ENCODE measurements around the gene HMG20B. TPM values are rescaled to one million over a fixed set of nuclear protein-coding genes. Genes with fewer than 3 reads are reported as not detected.
A peak's percentile ranks its signal among the peaks of the same experiment; 100 is the strongest.

Gene HMG20B
- total RNA-seq, 2 experiments from 2014 or later = 52.9 to 53.4 TPM

DNA sequence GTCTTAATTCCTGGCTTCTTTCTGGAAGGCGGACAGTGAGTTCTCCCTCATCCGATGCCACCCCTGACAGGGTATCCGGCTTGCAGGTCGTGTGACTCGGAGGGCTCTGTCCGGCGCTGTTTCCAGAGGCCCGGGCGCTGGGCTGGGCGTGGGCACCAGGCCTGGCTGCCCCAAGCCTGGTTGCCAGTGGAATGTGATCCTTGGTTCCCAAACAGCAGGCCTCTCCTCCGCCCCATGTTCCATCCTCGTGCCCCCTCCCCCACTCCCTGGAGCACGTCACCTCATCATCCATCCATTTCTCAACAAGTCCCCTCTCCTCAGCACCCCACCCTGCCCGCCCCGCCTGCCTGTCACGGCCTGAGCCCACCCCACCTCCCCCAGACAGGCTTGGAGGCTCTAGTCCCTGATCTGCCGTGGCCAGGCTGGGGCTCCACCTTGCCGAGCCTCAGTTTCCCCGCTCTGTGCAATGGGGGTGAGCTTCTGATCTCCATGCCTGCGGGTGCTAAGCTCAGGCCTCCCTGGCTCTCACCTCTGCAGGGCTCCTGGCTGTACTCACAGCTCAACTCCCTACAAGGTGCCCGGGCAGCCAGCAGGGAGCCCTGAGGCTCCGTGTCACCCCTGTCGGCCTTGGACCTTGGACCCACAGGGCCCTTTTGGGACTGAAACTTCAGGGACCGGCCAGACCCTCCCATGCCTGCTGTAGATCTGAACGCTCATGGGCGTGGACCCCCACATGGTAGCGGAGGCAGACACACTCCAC is 31.7 kb downstream of the HMG20B start:
- ChIA-PET POLR2A (interaction anchor here (0.8 kb wide), 1 partner anchor 98 kb away, joined by 3 read pairs; the partner anchor contains the start of gene FZR1), CTCF (no interaction called here)
- H3K36me3 Mint-ChIP-seq (ENCODE audit: low read depth) = no peaks in the 10 kb centered on the region
- peaks cover 8% of the 10 kb centered on the region for H3K27me3 Mint-ChIP-seq
- H3K4me3 Mint-ChIP-seq = no peak overlapping the region
- H3K27ac Mint-ChIP-seq = no peak overlapping the region
- DNase-seq = no peak
- no peaks in the 10 kb centered on the region for H3K9me3 Mint-ChIP-seq
- H3K4me1 Mint-ChIP-seq = peaks cover 5% of the 10 kb centered on the region

DNA sequence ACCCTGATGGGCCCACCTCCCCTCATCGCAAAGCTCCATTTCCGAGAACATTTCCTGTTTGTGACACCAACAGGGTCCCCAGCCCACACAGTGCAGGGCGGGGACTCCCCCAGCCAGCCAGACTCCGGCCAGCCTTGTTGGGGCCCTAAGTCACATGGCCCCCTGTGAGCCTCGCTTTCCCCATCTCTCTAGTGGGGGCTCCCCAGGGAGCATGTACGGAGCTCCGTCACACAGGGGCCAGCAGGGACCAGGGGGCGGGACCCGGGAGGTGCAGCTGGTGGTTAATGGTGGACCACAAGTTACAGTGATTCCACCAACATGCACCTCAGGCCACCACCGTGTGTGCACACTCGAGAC is 32.2 kb downstream of the HMG20B start:
- Mint-ChIP-seq H3K4me3 (no peak overlapping the region), H3K27ac (no peak overlapping the region), H3K27me3 (peaks cover 8% of the 10 kb centered on the region), H3K4me1 (peaks cover 5% of the 10 kb centered on the region), H3K36me3 (ENCODE audit: low read depth) (no peaks in the 10 kb centered on the region), H3K9me3 (no peaks in the 10 kb centered on the region)
- CTCF ChIA-PET = no interaction called here
- DNase-seq = no peak
- POLR2A ChIA-PET = interaction anchor here (0.8 kb wide), 1 partner anchor 99 kb away, joined by 3 read pairs; the partner anchor contains the start of gene FZR1

DNA sequence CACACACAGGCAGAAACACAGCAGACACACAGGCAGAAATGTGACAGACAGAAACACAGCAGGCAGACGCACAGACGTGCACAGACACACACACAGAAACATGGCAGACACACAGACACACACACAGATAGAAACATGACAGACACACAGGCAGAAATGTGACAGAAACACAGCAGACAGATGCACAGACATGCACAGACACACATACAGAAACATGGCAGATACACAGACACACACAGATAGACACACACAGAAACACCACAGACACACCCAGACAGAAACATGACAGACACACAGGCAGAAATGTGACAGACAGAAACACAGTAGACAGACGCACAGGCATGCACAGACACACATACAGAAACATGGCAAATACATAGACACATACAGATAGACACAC is 32.6 kb downstream of the HMG20B start:
- Mint-ChIP-seq H3K36me3 (ENCODE audit: low read depth) (no peaks in the 10 kb centered on the region), H3K27me3 (peaks cover 8% of the 10 kb centered on the region), H3K4me3 (no peak overlapping the region), H3K4me1 (peaks cover 5% of the 10 kb centered on the region), H3K9me3 (no peaks in the 10 kb centered on the region), H3K27ac (no peak overlapping the region)
- no peak for DNase-seq
- ChIA-PET POLR2A (no interaction called here), CTCF (no interaction called here)

DNA sequence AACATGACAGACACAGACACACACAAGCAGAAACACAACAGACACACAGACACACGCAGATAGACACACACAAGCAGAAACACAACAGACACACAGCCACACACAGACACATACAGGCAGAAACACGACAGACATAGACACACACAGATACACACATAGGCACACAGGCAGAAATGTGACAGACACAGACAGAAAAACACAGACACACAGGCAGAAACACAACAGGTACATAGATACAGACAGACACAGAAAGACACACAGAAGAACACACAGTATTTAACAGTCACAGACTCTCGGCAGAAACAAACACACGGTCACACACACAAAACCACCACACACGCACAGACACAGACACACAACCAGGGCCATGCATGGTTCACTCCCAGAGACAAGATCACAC is 33.0 kb downstream of the HMG20B start:
- no peak overlapping the region for H3K27ac Mint-ChIP-seq
- peaks cover 5% of the 10 kb centered on the region for H3K4me1 Mint-ChIP-seq
- DNase-seq = no peak
- POLR2A ChIA-PET = no interaction called here
- H3K36me3 Mint-ChIP-seq (ENCODE audit: low read depth) = no peaks in the 10 kb centered on the region
- H3K4me3 Mint-ChIP-seq = no peak overlapping the region
- CTCF ChIA-PET = no interaction called here
- no peaks in the 10 kb centered on the region for H3K9me3 Mint-ChIP-seq
- H3K27me3 Mint-ChIP-seq = peaks cover 8% of the 10 kb centered on the region

DNA sequence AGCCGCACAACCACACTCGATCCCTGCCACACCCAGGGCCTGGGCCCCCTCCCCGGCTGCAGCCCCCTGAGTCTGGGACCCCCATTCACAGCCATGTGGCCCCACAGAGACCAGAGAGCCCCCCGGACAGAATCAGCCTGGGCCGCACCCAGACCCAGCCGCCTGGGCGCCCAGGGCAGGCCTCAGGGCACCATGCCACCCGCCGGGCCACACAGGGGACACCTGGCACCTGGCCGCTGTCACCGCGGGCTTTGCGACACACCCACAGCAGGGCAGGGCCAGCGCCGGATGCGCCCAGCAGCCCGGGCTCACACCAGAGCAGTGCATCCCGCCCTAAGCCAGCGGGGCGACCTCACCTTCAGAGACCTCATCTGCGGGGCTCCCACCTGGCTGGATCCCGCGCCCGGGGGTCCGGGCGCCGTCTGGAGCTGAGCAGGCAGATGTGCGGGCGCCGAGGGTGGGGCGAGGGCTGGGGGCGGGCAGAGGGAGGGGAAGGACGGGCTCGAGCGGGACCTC is 33.5 kb downstream of the HMG20B start:
- peak; percentile 32 for DNase-seq
- CTCF ChIA-PET = no interaction called here
- no peak overlapping the region for H3K4me3 Mint-ChIP-seq
- peaks cover 8% of the 10 kb centered on the region for H3K27me3 Mint-ChIP-seq
- H3K27ac Mint-ChIP-seq = no peak overlapping the region
- H3K4me1 Mint-ChIP-seq = peaks cover 5% of the 10 kb centered on the region
- no peaks in the 10 kb centered on the region for H3K36me3 Mint-ChIP-seq (ENCODE audit: low read depth)
- no peaks in the 10 kb centered on the region for H3K9me3 Mint-ChIP-seq
- POLR2A ChIA-PET = no interaction called here

DNA sequence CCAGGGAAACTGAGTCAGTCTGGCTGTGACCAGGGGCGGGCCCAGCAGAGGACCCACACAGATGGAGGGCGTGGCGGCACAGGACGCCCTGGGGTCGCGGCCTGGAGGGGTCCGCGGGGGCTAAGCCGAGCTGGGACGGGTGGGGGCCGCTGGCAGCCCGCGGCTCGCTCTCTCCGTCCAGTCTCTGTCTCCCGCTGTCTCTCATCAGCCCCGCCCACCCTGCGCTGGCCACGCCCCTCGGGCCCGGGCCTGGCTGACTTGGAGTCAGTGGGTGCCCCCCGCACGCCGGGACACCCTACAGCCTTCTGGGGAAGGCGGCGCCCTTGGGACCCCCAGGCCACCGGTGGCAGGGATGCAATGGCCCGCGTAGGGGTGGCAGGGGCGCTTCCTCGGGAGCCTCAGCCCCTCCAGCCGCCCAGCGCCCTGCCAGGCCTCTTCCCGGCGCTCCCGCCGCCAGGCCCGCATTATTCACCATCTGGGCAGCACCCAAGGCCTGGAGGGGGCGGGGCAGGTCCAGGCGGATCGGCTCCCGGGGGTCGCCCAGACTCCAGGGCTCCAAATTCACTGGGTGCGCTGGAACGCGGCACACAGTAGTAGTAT is 34.0 kb downstream of the HMG20B start, which contains the start of gene TBXA2R:
TBXA2R (minus strand) TSS at position 186 of the 600 bp plus-strand sequence. CDS start 6,241 bp downstream, outside the sequence.
- ChIA-PET CTCF (no interaction called here), POLR2A (no interaction called here)
- no peak within 1 kb of the TSS for H3K27ac Mint-ChIP-seq
- DNase-seq = peak; percentile 41
- H3K4me3 Mint-ChIP-seq = no peak within 1 kb of the TSS
- H3K36me3 Mint-ChIP-seq (ENCODE audit: low read depth) = peaks cover 2% of the 10 kb centered on the region
- peaks cover 5% of the 10 kb centered on the region for H3K4me1 Mint-ChIP-seq
- peaks cover 8% of the 10 kb centered on the region for H3K27me3 Mint-ChIP-seq
- H3K9me3 Mint-ChIP-seq = no peaks in the 10 kb centered on the region

DNA sequence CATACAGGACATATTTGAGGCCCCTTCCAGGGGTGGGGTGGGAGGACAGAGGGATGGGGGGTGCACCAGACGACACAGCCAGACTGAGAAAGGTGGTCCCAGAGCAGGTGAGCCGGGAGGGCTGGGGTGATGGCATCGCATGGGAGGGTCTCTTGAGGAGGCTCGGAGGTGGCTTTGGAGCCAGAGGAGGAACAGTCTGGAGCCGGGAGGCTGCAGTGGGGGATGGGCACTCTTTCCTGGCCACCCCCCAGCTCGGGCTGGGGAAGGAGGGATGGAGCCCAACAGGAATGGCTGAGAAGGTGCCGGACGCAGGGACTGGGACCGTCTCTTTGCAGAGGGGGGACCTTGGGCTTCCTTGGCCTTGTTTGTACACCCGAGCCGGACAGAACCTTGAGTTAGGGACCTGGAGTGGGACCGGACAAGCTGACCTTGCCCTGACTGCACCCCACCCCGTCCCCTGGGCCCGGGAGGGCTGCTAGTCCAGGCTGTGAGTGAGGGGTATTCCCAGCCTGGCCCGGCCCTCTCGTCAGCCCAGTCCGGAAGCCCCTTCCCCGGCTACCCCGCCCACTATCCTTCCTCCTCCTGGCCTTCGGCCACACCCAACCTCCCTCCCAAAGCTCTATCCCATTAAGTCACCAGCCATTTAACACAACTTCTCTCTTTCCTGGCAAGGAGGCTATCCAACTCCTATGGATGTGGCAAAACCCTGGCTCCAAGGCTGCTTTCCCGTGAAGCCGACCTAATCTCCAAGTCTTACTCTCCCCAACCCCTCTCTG is 34.7 kb downstream of the HMG20B start:
- CTCF ChIA-PET = no interaction called here

DNA sequence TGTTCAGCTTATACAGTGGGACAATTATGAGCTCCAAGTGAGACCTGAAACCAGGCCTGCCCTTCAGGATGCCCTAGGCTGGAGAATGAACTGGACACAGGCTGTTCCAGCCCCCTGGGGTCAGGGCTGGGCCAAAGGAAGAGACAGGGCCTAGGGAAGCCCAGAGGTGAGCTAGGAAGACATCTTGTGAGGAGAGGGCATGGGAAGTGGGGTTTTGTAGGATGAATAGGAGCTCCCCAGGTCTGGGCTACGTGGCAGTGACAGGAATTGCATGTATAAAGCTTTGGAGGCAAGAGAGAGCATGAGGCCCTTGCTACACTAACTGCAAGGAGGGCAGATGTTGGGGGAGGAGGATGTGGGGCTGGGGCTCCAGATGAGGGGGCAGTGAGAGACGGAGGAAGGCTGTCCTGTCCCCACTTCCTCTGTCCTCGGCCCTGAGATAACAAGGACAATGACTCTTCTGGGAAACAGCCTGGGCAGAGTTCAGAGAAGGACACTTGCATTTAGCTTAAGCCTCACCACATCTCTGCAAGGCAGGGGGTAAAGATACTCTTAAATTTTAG is 35.4 kb downstream of the HMG20B start:
- H3K9me3 Mint-ChIP-seq = no peaks in the 10 kb centered on the region
- no peak overlapping the region for H3K4me3 Mint-ChIP-seq
- H3K36me3 Mint-ChIP-seq (ENCODE audit: low read depth) = peaks cover 6% of the 10 kb centered on the region
- H3K27ac Mint-ChIP-seq = no peak overlapping the region
- ChIA-PET CTCF (no interaction called here), POLR2A (interaction anchor here (1.4 kb wide), 1 partner anchor 377 kb away, joined by 3 read pairs; the partner anchor contains the start of gene EEF2)
- H3K27me3 Mint-ChIP-seq = peaks cover 8% of the 10 kb centered on the region
- no peak for DNase-seq
- H3K4me1 Mint-ChIP-seq = peaks cover 5% of the 10 kb centered on the region

More for the DNA sequence above, 34.7 kb downstream of the HMG20B start:
- no peaks in the 10 kb centered on the region for H3K9me3 Mint-ChIP-seq
- peaks cover 5% of the 10 kb centered on the region for H3K4me1 Mint-ChIP-seq
- no peak overlapping the region for H3K4me3 Mint-ChIP-seq
- peaks cover 6% of the 10 kb centered on the region for H3K36me3 Mint-ChIP-seq (ENCODE audit: low read depth)
- no peak overlapping the region for H3K27ac Mint-ChIP-seq
- peaks cover 8% of the 10 kb centered on the region for H3K27me3 Mint-ChIP-seq
- POLR2A ChIA-PET = interaction anchor here (1.4 kb wide), 1 partner anchor 378 kb away, joined by 3 read pairs; the partner anchor contains the start of gene EEF2
- DNase-seq = no peak

DNA sequence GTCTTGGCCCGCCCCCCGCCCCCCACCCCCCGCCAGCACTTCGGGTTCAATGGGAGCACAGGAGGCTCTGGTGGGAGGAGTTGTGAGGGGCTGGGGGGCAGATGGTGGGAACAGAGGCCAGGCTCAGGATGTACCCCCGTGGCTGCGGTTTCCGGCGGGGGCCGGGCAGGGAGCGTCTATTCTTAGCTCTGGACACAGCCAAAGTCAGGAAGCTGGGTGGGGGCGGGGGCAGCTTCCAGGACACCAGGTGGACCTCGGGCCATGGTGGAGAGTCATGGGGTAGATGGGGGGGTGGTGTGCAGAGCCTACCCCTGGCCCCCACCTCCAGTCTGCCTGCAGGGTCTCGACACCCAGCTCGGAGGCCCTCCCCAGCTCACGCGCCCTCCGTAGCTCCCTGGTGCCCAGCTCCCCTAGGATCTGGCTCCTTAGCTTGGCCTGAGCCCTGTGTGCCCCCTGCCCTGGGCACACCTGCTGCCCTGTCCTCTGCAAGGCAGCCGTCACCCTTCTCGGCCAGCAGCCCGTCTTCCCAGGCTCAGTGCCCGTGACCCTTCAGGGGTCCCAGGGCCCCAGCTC is 36.1 kb downstream of the HMG20B start:
- Mint-ChIP-seq H3K9me3 (no peaks in the 10 kb centered on the region), H3K4me1 (peaks cover 5% of the 10 kb centered on the region), H3K4me3 (no peak overlapping the region), H3K27ac (no peak overlapping the region), H3K36me3 (ENCODE audit: low read depth) (peaks cover 6% of the 10 kb centered on the region), H3K27me3 (peaks cover 8% of the 10 kb centered on the region)
- ChIA-PET POLR2A (interaction anchor here (1.4 kb wide), 1 partner anchor 377 kb away, joined by 3 read pairs; the partner anchor contains the start of gene EEF2), CTCF (no interaction called here)
- no peak for DNase-seq

DNA sequence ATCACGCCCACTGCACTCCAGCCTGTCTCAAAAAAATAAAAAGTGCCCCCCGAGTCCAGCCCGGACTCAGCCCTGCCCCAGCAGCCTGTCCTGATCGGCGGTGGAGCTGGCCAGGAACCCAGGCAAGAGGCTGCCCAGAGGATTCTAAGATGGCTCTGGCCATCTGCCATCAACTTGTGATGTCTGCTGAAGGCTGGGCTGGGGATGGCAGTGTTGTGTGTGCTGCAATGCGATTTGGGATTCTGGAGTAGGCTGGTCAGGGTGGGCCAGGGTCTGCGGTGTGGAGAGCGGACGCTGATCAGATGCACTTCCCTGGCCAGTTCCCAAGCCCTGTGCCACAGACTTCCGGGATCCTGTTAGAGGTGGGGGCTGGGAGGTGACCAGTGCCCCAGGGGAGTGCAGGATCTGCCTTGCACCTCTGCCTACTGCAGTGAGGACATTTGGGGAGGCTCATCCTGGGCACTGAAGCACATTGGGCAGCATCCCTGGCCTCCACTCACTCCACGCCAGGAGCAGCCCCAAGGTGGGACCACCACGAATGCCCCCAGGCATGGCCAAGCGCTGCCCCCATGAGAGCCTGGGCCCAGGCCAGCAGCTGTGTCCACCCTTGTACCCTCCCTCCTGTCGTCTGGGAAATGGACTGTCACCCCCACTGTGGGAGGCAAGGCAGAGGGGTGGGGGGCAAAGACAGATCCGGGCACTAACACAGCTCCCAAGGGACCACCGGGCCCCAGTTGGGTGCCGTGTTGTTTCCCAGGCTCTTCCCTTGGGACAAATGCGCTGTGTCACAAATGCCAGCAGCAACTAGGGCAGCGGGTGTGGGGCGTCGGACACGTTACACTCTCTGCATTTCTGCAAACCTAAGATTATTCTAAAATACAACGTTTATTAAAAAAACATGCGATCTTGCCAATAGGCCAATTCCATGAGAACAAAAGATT is 37.3 kb downstream of the HMG20B start:
- Mint-ChIP-seq H3K9me3 (no peaks in the 10 kb centered on the region), H3K4me3 (no peak overlapping the region), H3K36me3 (ENCODE audit: low read depth) (peaks cover 6% of the 10 kb centered on the region), H3K27ac (no peak overlapping the region), H3K27me3 (peaks cover 8% of the 10 kb centered on the region), H3K4me1 (peaks cover 5% of the 10 kb centered on the region)
- POLR2A ChIA-PET = no interaction called here
- CTCF ChIA-PET = no interaction called here
- no peak for DNase-seq

DNA sequence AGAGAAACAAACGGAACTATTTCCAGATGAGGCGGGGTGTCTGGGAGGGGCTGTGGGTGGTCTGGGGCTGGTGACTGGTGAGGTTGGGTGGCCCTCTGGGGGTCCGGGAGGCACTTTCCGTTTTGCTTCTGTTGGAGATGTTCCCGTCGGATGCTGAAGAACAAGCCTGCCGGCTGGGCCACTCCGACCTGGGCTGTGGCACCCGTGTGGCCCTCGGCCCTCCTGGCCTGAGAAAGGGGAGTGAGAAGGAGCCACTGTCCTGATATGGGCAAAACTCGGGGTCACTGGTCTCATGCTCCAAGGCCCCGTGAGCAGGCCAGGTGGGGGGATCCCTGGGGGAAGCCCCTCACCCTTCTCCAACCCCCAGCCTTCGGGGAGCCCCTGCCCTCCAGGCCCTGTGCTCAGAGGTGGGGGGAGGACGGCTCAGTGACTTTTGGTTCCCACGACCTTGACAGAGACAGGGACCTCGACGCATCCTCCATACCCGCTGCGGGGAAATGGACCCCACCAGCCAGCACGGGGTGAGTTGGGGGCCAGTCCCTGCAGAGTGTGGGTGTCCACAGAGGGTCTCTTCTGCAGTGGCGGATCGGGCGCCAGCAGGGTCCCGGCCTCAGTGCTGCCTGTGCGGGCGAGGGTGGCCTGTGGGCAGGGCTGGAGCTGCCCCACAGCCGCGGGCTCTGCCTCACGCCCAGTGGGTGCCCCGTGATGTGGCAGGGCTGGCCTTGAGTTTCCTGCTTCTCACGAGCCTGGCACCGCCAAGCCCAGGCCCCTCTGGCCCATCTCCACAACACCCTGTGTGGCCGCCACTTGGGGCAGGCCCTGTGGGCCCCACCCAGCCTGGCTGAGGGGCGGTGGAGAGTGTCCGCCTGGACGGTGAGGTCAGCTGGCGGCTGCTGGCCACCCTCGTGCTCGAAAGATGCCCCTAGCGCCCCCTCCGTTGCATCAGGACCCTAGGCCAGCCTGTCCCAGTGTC is 38.3 kb downstream of the HMG20B start:
- CTCF ChIA-PET = no interaction called here
- H3K36me3 Mint-ChIP-seq (ENCODE audit: low read depth) = peaks cover 6% of the 10 kb centered on the region
- H3K27ac Mint-ChIP-seq = no peak overlapping the region
- POLR2A ChIA-PET = no interaction called here
- H3K4me3 Mint-ChIP-seq = no peak overlapping the region
- peaks cover 8% of the 10 kb centered on the region for H3K27me3 Mint-ChIP-seq
- DNase-seq = no peak
- no peaks in the 10 kb centered on the region for H3K9me3 Mint-ChIP-seq
- H3K4me1 Mint-ChIP-seq = peaks cover 5% of the 10 kb centered on the region

Measured in activated CD4-positive, alpha-beta memory T cell treated with anti-CD3 and anti-CD28 coated beads, Interleukin-2, amount 10 ng/mL, durations not matched to agents 7 days and 5 days (primary cell).